Right hindlimb (tissue), 1 donor: ENCODE measurements around the gene AVP.
A peak's percentile ranks its signal among the peaks of the same experiment; 100 is the strongest.

Experiments
- DNase-seq: peaks from one replicate; pipeline ENCODE4 v3.0.0-alpha.2; 2018

The AVP gene

DNA sequence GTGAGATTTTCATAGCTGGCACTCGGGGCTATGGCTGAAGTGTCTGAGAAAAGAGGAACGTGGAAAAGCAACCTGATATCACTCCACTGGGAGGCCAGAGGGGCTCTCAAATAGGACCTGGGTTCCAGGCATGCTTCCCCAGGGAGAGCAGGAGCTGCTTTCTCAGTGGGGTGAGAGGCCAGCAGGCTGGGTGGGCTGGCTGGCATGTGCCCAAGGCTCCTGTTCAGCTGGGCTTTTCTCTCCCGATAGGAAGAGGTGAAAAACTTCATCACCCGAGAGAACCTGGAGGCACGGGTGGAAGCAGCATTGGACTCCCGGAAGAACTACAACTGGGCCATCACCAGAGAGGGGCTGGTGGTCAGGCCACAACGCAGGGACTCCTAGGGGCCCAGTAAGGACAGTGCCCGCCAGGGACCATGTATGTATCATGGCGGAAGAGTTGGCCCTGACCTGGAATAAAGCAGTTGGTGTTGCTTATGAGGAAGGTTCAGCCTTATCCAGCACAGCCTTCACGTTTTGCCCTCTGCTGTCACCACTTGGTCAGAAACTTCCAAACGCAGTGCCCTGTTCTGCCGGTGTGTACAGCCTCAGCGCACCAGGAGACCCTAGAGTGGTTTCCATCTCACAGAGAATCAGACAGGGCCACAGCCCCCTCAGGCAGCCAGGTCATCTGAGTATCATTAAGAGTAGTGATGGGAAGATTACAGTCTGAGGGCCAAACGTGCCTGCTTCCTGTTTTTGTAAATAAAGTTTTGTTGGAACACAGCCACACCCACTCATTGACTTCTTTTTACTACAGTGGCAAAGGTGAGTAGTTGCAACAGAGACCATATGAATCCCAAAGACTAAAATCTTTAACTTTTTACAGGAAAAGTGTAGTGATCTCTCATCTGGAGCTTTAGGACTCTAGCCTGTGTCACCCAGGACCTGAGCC, 36.8 kb downstream of the AVP start:
- no peak for DNase-seq

DNA sequence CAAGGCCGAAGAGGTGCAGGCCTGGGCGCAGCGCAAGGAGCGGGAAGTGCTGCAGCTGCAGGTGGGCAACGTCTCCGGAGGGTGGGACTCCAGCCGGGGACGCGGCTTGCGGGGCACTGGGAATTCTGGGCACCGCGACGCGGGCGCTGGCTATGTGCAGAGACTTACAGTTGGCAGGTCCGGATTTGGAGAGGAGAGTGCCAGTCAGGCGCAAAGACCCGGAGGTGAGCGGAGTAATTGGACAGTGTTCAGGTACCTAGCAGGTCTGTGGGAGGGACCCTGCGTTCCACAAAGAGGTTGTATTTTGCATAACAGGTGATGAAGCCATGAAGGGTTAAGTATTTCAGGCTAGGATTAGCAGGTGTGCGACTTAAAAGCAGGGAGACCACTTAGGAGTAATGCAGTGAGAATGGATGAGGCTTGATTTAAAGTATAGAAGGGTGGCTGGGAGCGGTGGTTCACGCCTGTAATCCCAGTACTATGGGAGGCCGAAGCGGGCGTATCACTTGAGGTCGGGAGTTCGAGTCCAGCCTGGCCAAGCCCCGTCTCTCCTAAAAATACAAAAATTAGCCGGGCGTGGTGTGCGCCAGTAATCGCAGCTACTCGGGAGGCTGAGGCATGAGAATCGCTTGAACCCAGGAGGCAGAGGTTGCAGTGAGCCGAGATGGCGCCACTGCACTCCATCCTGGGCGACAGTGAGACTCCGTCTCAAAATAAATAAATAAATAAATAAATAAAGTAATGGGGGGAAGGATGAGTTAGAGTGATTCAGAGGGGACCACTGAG, 37.7 kb downstream of the AVP start:
- DNase-seq, result peak; percentile 33

DNA sequence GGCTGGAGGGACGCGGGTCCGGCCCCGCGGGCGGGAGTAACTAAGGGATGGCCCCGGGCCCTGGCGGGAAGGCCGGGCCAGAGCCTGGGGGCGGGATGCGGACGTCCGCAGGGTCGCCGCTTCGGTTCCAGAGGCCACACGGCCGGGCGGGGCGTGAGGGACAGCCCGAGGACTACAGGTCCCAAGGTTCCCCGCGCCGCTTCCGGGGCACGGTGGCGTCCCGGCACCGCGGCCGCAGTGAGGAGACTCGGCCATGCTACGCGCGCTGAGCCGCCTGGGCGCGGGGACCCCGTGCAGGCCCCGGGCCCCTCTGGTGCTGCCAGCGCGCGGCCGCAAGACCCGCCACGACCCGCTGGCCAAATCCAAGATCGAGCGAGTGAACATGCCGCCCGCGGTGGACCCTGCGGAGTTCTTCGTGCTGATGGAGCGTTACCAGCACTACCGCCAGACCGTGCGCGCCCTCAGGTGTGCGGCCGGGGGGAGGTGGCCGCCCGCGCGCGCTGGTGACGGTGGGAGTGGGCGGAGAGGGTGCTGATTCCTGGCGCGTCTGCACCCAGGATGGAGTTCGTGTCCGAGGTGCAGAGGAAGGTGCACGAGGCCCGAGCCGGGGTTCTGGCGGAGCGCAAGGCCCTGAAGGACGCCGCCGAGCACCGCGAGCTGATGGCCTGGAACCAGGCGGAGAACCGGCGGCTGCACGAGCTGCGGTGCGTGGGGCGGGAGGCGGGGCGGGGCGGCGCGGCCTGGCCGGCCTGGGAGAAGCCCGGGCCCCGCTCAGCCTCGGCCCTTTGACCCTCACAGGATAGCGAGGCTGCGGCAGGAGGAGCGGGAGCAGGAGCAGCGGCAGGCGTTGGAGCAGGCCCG, 38.5 kb downstream of the AVP start, which contains the start of gene MRPS26:
TSS of gene MRPS26 (plus strand) at position 237 of the 861 bp plus-strand sequence. CDS start at position 254, 17 bp downstream.
- DNase-seq, result peak; percentile 95

DNA sequence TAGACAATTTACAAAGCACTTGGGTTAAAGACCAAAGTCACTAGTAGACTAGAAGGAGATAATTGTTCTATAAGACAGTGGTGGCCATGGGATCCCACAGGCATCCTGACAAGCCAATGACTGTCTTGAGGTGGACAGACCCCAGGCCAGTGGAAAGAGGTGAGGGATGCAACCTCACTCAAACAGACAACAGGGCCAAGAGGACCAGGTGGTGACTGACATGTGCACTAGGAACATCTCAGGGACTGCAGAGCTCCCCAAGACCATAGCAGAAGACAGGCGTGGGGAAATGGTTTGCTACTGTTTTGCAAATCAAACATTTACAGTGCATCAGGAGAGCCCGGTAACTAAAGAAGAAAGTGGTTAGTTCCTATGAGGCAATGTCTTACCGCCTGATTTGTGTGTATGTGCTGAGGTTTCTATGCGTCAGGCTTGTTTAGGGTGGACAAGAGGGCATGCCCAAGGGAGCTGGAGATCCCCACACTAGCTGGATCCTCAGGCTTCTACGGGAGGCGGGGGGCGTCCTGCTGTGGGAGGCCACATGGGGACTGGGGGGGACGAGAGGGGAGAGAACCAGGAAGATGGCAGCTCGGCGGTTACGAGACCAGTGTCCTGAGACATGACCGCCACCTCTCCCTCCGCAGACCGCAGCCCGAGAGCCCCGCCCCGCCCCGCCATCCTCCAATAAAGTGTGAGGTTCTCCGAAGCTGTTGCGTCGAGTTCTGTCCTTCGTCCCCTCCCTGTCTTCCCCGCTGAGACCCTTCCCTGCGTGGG, 39.3 kb downstream of the AVP start:
- DNase-seq, result no peak

DNA sequence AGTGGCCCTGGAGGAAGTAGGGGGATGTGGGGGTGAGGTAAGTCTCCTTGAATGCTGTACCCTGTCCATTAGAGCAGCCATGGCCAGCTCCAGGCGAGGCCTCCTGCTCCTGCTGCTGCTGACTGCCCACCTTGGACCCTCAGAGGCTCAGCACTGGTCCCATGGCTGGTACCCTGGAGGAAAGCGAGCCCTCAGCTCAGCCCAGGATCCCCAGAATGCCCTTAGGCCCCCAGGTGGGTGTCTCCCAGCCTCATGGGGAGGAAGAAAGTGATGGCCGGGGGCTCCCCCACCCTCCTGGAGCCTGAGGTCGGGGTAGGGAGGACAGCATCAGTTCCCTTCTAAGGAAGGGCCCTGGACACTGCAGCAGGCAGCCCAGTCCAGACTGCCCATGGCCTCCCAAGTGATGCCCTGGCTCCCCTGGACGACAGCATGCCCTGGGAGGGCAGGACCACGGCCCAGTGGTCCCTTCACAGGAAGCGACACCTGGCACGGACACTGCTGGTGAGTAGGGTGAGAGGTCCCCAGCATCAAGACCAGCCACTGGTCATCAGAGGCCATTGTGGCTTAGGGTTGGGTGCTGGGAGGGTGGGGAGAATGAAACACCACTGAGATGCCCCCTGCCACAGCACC, 40.1 kb downstream of the AVP start:
- no peak for DNase-seq

DNA sequence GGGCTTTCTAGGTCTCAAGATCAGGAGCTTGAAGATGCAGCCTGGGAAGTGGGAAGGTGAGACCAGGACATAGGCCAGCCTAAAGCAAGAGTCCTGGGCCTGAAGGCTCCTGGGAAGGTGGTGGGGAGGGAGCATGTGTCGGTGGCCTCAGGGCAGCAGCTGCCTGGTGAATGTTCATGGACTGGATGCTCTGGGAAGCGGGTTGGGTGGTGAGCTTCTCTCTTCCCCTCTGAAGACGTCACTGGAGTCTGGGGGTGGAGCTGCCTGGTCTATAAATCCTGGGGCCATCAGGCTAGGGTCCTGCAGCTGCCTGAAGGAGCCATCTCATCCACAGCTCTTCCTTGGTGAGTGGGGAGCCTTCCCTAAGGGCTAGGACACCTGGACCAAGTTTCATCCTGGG, 41.2 kb downstream of the AVP start, which contains the start of gene GNRH2:
TSS of gene GNRH2 (plus strand) at position 301 of the 400 bp plus-strand sequence. CDS start 793 bp downstream, outside the sequence.
- DNase-seq, result no peak

DNA sequence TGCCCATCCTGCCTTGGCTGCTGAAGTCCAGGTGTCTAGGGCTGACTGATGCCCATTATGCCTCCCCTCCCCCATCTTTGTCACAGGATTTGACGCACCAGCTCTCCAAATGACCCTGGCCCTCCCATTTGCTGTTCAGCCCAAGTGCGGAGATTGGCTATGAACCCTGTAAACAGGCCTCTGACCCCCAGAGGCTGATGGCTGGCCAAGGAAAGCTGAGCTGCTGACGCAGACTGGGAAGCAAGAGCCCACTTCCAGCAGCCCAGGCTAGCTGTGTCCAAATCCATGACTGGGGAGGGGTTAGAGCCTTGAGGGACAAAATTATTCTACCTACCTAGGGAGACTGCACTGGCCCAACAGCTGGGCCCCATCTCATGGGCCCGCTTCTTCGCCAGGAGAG, 41.9 kb downstream of the AVP start:
- peak; percentile 69 for DNase-seq

DNA sequence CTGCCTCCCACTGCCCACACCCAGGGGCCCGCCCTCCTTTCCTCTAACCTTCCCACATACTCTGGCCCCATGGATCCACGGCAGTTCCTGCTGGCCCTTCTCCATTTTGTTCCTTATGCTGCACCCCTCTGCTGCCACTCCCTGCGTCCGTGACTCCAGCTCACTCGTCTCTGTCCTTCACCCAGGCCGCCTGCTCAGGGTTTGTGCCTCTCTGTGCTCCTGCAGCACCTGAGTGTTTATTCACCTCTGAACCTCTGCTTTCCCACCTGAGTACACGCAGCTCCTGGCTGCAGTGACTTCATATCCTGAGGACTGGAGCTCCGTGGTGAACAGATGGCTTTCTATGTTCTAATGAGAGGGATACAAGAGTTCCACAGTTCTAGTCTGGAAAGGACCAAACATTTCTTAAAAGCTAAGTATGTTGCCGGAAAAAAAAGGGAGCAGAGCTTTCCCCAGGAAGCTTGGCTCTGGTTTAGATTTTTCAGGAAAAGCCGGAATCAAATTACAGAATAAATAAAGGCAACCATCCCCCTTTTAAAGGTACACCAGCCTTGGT, 42.6 kb downstream of the AVP start:
- no peak for DNase-seq

DNA sequence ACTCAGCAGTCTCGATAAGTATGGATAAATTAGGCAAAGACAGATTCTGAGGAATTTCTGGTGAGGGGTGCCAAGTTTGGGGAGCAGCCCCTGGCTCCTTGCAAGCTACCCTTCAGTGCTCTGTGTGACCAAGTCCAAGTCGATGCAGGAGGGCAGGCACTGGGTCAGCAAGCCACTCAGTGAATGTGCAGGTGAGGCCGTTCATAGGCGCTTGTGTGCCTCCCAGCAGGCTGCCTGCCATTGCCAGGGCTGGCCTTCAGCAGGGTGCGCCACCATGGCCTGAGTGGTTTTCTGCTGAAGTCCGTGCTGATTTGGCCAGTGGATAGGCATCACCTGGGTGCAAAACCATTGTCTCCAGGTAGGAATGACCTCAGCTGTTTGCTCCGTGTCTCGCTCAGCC, 44.4 kb downstream of the AVP start:
- DNase-seq, result no peak

DNA sequence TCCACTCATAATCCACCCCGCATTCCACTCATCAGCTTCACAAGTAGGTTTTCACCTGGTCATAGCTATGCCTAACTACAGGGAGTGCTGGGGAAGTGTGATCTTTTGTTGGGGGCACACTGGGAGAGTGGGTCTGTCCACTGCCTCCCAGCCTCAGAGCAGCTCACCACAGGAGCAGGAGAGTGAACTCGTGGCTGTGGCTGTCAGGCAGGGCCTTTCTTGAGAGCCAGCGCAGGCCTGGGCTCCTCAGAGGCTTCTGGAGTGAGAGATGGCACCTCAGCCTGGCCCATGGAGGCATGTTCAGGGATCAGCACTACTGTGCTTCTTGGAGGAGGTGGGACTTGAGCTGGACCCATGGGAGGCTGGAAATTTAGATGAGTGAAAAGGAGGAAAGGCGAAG, 45.1 kb downstream of the AVP start:
- no peak for DNase-seq

DNA sequence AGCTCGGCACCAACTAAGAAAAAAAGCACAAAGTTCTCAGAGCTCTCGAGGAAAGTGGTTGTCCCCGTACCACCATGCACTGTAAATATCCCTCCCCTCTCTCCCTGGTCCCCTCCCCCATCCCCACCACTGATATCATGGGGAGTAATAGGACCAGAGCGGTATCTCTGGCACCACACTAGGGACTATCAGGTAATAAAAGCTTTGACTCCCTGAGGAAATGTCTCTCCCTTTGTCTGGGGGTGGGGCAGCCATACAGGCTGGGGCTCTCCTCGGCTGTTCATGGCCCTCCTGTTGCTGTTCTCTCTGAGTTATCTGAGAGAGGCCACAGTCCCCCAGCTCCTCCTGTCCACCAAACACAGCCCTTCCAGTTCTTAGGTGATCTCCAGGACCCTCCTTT, 46.1 kb downstream of the AVP start:
- DNase-seq, result no peak

DNA sequence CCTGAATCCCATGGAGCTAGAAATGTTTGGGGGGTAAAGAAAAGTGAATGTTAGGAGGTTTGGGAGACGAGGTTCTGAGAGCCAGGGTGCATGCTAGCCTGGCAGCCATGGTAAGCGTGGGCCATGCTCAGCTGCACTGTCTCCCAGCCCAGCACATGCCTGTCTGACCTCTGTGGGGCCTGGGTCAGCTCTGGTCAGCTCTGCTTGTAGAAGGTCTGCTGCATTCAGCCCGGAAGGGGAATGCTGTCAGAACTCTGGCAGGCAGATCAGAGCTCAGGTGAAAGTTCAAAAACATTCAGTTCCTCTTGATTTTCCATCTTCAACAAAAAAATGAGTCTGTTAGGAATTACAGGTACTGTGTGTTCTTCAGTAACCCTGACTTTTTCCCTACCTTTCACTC, 46.9 kb downstream of the AVP start:
- DNase-seq, result no peak

DNA sequence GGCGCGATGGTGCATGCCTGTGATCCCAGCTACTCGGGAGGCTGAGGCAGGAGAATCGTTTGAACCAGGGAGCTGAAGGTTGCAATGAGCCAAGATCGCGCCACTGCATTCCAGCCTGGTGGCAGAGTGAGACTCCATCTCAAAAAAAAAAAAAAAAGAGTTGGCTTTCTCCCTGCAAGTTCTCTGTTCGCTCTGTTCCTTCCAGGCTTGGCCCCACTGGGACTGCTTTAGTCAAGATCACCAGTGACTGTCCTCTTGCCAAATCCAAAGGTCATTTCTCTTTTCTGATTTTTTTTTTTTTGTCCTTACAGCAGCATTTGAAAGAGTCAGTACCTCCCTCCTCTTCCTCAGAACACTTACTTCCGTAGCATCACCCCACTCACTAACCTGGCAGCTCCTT, 51.9 kb downstream of the AVP start:
- no peak for DNase-seq
